Tibial nerve (tissue), 4 donors: ENCODE measurements around the gene PUM1. TPM values are rescaled to one million over a fixed set of nuclear protein-coding genes. Genes with fewer than 3 reads are reported as not detected.

ENCODE experiments used
- DNase-seq, 2 donors: peaks; one replicate each; pipeline ENCODE4 v3.0.0-alpha.2; 2019; ENCODE audit warnings: low spot score in 2 of 2
- H3K27ac ChIP-seq, 4 donors: fragments of 200-600 bp; sonication (generic) in 3 of 4; one replicate each; pipeline ENCODE4 v1.5.1; 2017 to 2019; ENCODE audit warnings: mild to moderate bottlenecking in 1 of 4
- H3K27me3 ChIP-seq, 2 donors: fragments of 200-600 bp; sonication (generic) in 1 of 2; one replicate each; pipeline versions ENCODE4 v1.5.1 to v1.6.0; 2017 to 2019
- H3K36me3 ChIP-seq, 3 donors: fragments of 200-600 bp; sonication (generic); one replicate each; pipeline ENCODE4 v1.5.1; 2018 to 2019
- H3K4me1 ChIP-seq, 4 donors: fragments of 200-600 bp; sonication (generic) in 3 of 4; one replicate each; pipeline ENCODE4 v1.5.1; 2017 to 2019
- H3K4me3 ChIP-seq, 4 donors: fragments of 200-600 bp; sonication (generic) in 3 of 4; one replicate each; pipeline ENCODE4 v1.5.1; 2017 to 2019; ENCODE audit warnings: mild to moderate bottlenecking in 1 of 4, moderate library complexity in 1 of 4
- H3K9me3 ChIP-seq, 4 donors: fragments of 200-600 bp; sonication (generic) in 3 of 4; one replicate each; pipeline ENCODE4 v1.5.1; 2017 to 2019
- EP300 ChIP-seq, 2 donors: sonication (generic); formaldehyde crosslinking; IDR thresholded peaks; one replicate each; pipeline ENCODE4 v1.6.1; 2017; ENCODE audit warnings: antibody characterized with exemption in 2 of 2, mild to moderate bottlenecking in 1 of 2
- POLR2A ChIP-seq, 2 donors: fragments of 450-650 bp; IDR thresholded peaks; one replicate each; pipeline ENCODE4 v1.6.1; 2017; ENCODE audit warnings: antibody characterized with exemption in 2 of 2, mild to moderate bottlenecking in 2 of 2, moderate library complexity in 2 of 2
- WGBS, 2 donors: methylation state at CpG; one replicate each; pipeline ENCODE4 v1.1.5; 2018; 5-methylcytosine and 5-hydroxymethylcytosine counted together
- total RNA-seq, 4 donors: library from RNA; depleted of rRNA; stranded (reverse); fragments of >200 nt; gene quantifications; one replicate each; pipeline ENCODE4 v1.1.0, GENCODE V29; 2016
- TF ChIP-seq, protein P1 (sequence below), 5 experiments: fragments of 200-600 bp in 3 of 5; fragments of 450-650 bp in 2 of 5; sonication (generic) in 3 of 5; IDR thresholded peaks; one replicate each; pipeline ENCODE4 v1.5.1; 2016 to 2019; ENCODE audit warnings: antibody characterized with exemption in 5 of 5, mild to moderate bottlenecking in 3 of 5, moderate library complexity in 2 of 5

PUM1 gene
- total RNA-seq, 4 donors from 2014 or later: 64.8 to 93.4 (median 76.0) TPM

DNA sequence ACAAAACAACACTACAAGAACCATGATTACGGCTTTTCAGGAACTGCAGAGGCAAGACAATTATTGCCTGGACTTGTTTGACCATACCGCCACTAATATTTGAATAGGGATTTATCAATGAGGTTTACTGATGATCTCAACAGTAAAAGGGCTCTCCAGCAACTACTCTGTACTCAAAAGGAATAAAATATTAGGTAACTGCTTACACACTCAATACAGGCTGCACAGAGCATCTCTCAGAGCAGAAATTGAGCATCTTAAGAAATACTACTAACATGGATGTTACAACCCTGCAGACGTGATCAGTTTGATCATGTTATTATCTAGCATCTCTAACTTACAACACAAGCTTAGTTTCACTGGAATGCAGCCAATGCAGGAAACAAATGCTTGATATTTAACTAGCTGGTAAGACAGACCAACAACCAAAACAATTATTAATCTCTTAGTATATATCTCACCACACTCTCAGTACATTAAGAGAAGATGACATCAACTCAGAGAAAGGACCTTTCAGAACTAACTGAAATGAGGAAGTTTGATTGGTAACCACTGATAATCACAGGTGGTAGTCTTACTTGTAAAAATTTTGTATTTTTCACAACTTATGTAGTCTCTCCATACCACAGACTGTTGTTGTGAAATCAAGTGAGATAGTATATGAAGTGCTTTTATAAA, 52.2 kb downstream of the PUM1 start:
- no peak for DNase-seq
- H3K4me1 ChIP-seq: peaks cover 0 to 65% (median 15%) of the 10 kb centered on the region in 4 donors
- 72 to 78% methylated on average over 3 of the region's 3 CpGs for WGBS, 2 donors
- no peaks in the 10 kb centered on the region for H3K27me3 ChIP-seq
- no peak overlapping the region for H3K4me3 ChIP-seq
- no peaks in the 10 kb centered on the region for H3K9me3 ChIP-seq
- TF ChIP-seq POLR2A (IDR thresholded peaks at IDR 0.05): no peak
- no peak for TF ChIP-seq EP300 (IDR thresholded peaks at IDR 0.05)
- TF ChIP-seq, protein P1, sequence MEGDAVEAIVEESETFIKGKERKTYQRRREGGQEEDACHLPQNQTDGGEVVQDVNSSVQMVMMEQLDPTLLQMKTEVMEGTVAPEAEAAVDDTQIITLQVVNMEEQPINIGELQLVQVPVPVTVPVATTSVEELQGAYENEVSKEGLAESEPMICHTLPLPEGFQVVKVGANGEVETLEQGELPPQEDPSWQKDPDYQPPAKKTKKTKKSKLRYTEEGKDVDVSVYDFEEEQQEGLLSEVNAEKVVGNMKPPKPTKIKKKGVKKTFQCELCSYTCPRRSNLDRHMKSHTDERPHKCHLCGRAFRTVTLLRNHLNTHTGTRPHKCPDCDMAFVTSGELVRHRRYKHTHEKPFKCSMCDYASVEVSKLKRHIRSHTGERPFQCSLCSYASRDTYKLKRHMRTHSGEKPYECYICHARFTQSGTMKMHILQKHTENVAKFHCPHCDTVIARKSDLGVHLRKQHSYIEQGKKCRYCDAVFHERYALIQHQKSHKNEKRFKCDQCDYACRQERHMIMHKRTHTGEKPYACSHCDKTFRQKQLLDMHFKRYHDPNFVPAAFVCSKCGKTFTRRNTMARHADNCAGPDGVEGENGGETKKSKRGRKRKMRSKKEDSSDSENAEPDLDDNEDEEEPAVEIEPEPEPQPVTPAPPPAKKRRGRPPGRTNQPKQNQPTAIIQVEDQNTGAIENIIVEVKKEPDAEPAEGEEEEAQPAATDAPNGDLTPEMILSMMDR (IDR thresholded peaks at IDR 0.05): no peak
- H3K27ac ChIP-seq: no peak overlapping the region
- H3K36me3 ChIP-seq: no peaks in the 10 kb centered on the region

- H3K27ac ChIP-seq: no peak overlapping the region
- TF ChIP-seq EP300 (IDR thresholded peaks at IDR 0.05): no peak
- TF ChIP-seq POLR2A (IDR thresholded peaks at IDR 0.05): no peak
- TF ChIP-seq, protein P1 (IDR thresholded peaks at IDR 0.05): no peak
- no peak for DNase-seq
- no peaks in the 10 kb centered on the region for H3K36me3 ChIP-seq
- WGBS, 2 donors: 79 to 82% methylated on average over 4 of the region's 4 CpGs
- no peak overlapping the region for H3K4me3 ChIP-seq
- peaks cover 0 to 67% (median 18%) of the 10 kb centered on the region in 4 donors for H3K4me1 ChIP-seq
- no peaks in the 10 kb centered on the region for H3K9me3 ChIP-seq
- no peaks in the 10 kb centered on the region for H3K27me3 ChIP-seq
Measured at GRCh38 chr1:31012210-31012924, 53.1 kb downstream of the PUM1 start.

DNA sequence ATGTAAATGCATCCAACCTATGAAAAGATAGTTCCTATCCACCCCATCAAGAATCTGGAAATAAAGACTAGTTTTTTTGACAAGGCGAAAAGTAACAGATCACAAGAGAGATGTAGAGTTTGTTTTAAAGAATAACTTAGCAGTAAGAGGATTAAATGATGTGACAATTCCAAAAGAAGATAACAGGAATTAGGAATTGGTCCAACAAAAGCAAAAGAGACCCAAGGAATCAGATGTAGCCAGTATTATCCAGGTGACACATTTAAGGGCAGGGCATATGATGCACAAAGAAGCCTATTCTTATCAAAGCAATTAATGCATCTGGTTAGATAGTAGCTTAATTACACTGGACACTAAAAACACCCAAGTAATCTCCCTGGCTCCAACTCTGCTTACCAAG, 53.8 kb downstream of the PUM1 start:
- Histone ChIP-seq H3K27me3 (no peaks in the 10 kb centered on the region), H3K36me3 (no peaks in the 10 kb centered on the region), H3K4me1 (peaks cover 0 to 67% (median 18%) of the 10 kb centered on the region in 4 donors), H3K27ac (no peak overlapping the region), H3K4me3 (no peak overlapping the region), H3K9me3 (no peaks in the 10 kb centered on the region)
- no peak for DNase-seq
- 98 to 100% methylated on average over 1 of the region's 1 CpG for WGBS, 2 donors
- TF ChIP-seq, protein P1 (IDR thresholded peaks at IDR 0.05): no peak
- no peak for TF ChIP-seq POLR2A (IDR thresholded peaks at IDR 0.05)
- TF ChIP-seq EP300 (IDR thresholded peaks at IDR 0.05): no peak

GRCh38 chr1:31010086-31010989, 55.2 kb downstream of the PUM1 start:
- Histone ChIP-seq H3K27ac (no peak overlapping the region), H3K27me3 (no peaks in the 10 kb centered on the region), H3K4me1 (peaks cover 0 to 64% (median 18%) of the 10 kb centered on the region in 4 donors), H3K9me3 (no peaks in the 10 kb centered on the region), H3K4me3 (no peak overlapping the region), H3K36me3 (peaks cover 0 to 7% (median 0%) of the 10 kb centered on the region in 3 donors)
- 65 to 66% methylated on average over 6 of the region's 6 CpGs for WGBS, 2 donors
- no peak for DNase-seq
- TF ChIP-seq, protein P1 (IDR thresholded peaks at IDR 0.05): no peak
- TF ChIP-seq EP300 (IDR thresholded peaks at IDR 0.05): no peak
